ENCODE results near the gene GABRD.

Gene GABRD

DNA sequence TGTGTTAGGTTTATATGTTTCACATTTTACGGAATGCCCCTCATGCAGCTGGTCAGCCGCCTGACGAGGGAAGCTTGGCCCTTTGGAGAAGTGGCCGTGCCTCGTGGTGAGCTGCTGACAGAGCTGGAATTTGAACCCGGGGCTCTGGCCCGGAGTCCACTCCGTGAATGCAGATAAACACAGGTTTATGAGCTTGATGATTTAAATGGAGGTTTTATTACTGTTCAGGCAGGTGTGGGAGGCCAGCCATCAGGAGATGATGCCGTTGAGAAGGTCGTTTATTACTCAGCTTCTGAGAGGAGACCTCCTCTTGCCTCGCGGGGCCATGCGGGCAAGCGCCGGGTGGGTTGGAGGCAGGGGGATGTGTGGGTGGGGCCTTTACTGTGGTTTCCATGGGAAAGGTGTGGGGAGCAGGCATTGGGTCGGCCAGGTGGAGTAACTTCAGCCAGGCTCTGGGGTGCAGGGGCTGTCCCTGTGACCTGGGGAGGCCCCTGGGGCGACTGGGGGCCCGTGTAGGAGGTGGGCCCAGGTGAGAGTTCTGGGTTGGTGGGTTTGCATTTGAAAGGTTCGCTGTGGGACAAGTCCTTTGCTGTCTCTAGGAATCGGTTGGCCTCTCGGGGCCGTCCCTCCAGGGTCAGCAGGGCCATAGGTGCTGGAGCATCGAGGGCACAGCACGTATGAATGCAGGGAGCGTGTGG lies 53.1 kb downstream of the GABRD start:
- no peak for DNase-seq (ENCODE audit: low read depth)
- TF ChIP-seq, protein P1, sequence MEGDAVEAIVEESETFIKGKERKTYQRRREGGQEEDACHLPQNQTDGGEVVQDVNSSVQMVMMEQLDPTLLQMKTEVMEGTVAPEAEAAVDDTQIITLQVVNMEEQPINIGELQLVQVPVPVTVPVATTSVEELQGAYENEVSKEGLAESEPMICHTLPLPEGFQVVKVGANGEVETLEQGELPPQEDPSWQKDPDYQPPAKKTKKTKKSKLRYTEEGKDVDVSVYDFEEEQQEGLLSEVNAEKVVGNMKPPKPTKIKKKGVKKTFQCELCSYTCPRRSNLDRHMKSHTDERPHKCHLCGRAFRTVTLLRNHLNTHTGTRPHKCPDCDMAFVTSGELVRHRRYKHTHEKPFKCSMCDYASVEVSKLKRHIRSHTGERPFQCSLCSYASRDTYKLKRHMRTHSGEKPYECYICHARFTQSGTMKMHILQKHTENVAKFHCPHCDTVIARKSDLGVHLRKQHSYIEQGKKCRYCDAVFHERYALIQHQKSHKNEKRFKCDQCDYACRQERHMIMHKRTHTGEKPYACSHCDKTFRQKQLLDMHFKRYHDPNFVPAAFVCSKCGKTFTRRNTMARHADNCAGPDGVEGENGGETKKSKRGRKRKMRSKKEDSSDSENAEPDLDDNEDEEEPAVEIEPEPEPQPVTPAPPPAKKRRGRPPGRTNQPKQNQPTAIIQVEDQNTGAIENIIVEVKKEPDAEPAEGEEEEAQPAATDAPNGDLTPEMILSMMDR (IDR thresholded peaks at IDR 0.05; ENCODE audit: control insufficient read depth, insufficient read depth, low read depth, low read length, missing control alignments), result no peak
- no peak overlapping the region for H3K4me3 ChIP-seq (ENCODE audit: control insufficient read depth, low read depth, low read length)

DNA sequence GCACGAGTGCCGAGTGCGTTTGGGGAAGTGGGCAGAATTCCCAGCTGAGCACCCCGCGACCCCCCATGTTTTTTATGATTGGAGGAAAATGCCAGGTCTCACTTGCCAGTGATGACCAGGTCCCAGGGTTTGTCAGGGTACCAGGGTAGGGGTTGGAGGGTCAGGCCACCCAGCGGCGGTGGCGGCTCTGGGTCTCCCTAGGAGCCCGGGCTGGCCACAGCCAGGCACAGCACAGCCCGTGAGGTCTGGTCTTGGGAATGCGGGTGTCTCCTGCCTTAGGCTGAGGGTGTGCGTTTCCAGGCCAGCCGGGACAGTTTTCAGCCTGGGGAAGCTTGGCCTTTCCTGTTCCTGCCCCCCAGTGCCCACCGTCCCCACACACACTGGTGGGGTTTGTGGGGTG lies 53.7 kb downstream of the GABRD start:
- TF ChIP-seq, protein P1 (IDR thresholded peaks at IDR 0.05; ENCODE audit: control insufficient read depth, insufficient read depth, low read depth, low read length, missing control alignments), result no peak
- H3K4me3 ChIP-seq (ENCODE audit: control insufficient read depth, low read depth, low read length), result no peak overlapping the region
- no peak for DNase-seq (ENCODE audit: low read depth)

DNA sequence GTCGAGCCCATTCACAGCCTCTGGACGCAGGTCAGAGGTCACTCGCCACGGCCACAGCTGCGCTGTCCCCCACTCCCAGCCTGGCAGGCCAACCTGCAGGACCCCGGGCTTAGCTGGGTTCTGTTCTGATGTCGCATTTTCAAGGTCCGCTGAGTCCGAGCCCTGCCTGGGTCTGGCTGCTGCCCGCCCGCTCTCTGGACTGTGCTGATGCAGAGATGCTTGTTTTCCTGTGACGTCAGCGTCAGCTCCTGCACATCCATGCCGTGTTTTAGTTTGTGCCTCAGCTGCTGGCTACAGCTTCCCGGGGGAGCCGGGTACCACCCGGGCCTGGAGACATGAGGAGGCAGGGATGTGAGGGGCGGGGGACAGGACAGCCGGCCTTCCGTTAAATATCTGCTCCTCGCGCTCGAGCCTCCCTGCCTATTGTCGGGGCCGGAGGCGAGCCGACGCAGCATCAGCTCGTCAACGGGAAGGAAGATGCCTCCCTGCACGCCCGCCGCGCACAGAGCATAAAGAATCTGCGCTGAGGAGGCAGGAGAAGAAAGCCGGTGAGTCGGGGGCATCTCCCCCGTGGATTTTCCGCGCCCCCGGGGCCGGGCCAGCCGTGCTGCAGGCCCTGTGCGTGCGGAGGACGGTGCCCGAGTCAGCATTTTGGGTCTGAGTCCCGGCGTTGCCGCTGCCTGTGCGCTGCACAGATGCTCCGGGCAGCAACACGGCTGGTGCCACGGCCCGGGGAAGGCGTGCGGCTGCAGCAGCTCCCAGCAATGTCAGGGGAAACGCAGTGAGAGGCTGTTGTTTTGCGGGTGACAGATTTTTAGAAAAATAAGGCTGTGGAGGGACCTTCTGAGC lies 54.5 kb downstream of the GABRD start:
- peak overlapping the region; percentile 50 for H3K4me3 ChIP-seq (ENCODE audit: control insufficient read depth, low read depth, low read length)
- peak; percentile 3 for DNase-seq (ENCODE audit: low read depth)
- TF ChIP-seq, protein P1 (IDR thresholded peaks at IDR 0.05; ENCODE audit: control insufficient read depth, insufficient read depth, low read depth, low read length, missing control alignments), result no peak

DNA sequence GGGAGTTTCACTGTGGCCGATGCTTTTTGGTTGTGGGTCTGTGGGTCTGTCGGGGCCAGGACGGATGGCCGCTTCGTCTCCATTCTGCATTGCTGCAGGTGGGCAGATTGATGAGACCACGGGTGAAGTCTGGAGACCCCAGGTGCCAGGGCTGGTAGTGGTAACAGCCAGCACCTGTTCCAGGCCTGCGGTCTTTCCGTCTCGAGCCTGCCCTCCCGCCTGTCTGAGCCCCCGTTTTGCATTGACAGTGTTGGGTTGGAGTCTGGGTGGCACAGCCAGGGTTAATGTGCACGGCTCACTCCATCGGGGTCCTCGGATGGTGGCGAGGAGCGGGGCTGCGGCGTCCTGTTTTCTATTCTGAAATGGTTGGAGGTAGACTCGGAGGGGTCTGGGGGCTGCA lies 55.3 kb downstream of the GABRD start:
- peak overlapping the region; percentile 50 for H3K4me3 ChIP-seq (ENCODE audit: control insufficient read depth, low read depth, low read length)
- no peak for DNase-seq (ENCODE audit: low read depth)
- TF ChIP-seq, protein P1 (IDR thresholded peaks at IDR 0.05; ENCODE audit: control insufficient read depth, insufficient read depth, low read depth, low read length, missing control alignments), result no peak

DNA sequence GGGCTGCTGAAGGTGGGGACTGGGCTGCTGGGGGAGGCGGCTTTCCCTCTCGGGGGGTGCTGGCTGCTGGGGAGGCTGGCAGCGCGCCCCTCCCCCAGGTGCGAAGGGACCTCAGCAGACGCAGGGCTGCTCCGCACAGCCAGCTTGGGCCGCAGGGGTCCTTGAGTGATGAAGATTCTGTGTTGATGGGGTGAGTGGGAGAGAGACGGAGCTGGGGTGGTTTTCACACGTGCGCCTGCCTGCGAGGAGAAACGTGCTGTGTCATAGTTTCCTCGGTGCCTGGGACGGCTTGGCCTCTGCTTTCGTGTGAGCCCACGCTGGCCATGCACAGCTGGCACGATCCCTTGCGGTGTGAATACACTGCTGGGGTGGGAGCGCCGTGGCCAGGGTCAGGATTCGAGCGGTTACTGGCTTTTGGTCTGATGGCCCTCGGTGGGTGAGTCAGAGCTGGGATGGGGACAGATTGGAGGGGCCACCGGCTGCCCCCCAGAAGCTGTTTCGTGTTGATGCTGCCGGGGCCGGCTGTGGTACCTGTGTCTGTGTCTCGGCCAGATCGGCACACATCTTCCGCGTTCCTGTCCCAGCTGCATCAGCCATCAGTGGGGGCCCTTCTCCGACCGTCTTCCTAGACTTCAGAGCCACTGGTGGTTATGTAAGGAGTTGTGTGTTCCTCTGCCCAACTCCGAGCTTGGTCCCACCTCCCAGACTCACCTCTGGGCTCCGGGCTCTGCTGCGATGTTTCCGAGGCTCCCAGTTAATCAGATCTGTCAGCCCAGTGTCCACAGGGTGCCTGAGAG lies 56.0 kb downstream of the GABRD start:
- H3K4me3 ChIP-seq (ENCODE audit: control insufficient read depth, low read depth, low read length), result no peak overlapping the region
- TF ChIP-seq, protein P1 (IDR thresholded peaks at IDR 0.05; ENCODE audit: control insufficient read depth, insufficient read depth, low read depth, low read length, missing control alignments), result no peak
- no peak for DNase-seq (ENCODE audit: low read depth)

DNA sequence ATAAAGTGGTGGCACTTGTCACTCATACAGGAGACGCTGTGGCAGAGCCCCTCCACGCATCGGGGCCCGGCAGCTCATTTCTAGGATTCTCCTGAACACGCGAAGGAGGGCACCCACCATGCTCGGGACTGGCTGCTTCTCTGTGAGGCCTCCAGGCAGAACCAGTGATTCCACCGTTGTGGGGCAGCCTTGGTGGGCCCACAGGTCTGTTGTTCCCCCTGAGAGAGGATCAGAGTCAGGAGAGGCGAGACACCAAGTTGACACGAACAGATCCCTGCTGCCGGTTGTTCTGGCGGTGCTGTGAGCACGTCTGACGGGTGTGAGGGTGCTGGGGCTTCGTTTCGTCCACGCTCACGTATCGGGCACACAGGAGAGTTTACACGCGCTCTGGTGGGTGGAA lies 57.7 kb downstream of the GABRD start:
- TF ChIP-seq, protein P1 (IDR thresholded peaks at IDR 0.05; ENCODE audit: control insufficient read depth, insufficient read depth, low read depth, low read length, missing control alignments), result no peak
- no peak overlapping the region for H3K4me3 ChIP-seq (ENCODE audit: control insufficient read depth, low read depth, low read length)
- no peak for DNase-seq (ENCODE audit: low read depth)

All from AG09309 (cell line).